GM19463 (cell line): Measurements from ENCODE around the gene FIZ1.
"Not testable (repeated sequence)": the region's sequence is repeated elsewhere in the genome, so short reads cannot be mapped to it uniquely, and the experiment has no call there.

Experiments used
- ATAC-seq: cut with Tn5 transposase; IDR thresholded peaks from one replicate; pipeline ENCODE4 v1.9.1; 2021; ENCODE audit warnings: mild to moderate bottlenecking, moderate library complexity; ENCODE audit not compliant: unreplicated experiment

Gene FIZ1

DNA sequence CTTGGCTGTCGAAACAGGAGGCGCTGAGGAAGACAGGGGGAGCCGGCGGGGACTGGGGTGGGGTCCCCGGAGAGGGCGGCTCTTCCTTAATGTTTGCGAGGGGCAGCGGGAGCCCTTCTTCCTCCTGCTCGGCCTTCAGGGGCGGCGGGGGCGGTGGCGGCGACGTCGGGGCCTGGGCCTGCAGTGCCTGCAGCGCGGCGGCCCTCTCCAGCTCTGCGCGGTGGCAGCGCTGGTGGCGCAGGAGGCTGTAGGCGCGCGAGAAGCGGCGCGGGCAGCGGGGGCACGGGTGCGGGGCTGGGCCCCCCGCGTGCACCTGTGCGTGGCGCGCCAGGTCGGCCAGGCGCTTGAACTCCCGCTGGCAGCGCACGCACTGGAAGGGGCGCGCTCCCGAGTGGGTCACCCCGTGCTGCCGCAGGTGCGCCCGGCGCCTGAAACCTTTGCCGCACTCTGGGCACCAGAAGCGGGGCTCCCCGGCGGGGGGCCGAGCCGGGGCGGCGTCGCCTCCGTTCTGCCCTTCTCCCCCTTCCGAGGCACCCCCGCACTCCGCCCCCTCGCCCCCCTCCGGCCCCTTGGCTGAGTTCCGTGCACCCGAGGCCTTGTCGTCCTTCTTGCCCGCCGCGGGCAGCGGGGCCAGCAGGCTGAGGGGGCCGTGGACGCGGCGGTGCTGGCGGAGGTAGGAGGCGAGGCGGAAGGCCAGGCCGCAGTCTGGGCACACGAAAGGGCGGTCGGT, 21.1 kb downstream of the FIZ1 start:
- ATAC-seq: no peak

DNA sequence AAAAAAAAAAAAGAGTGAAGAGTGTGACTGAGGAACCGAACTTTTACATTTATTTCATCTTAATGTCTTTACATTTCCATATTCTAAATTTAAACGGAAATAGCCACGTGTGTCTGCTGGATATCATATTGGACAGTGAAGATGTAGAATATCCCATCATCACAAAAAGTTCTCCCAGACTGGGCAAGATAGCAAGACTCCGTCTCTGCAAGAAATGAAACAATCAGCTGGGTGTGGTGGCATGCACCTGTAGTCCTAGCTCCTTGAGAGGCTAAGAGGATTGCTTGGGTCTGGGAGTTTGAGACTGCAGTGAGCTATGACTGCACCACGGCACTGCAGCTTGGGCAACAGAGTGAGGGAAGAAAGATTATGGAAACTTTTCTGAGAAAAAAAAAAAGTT, 22.6 kb downstream of the FIZ1 start:
- no peak for ATAC-seq

DNA sequence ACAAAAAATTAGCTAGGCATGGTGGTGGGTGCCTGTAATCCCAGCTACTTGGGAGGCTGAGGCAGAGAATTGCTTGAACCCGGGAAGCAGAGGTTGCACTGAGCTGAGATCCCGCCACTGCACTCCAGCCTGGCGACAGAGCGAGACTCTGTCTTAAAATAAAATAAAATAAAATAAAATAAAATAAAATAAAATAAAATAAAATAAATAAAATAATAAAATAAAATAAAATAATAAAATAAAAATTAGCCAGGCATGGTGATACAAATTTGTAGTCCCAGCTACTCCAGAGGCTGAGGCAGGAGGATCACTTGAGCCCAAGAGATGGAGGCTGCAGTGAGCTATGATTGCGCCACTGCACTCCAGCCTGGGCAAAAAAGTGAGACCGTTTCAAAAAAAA, 25.4 kb downstream of the FIZ1 start:
- not testable (repeated sequence) for ATAC-seq

DNA sequence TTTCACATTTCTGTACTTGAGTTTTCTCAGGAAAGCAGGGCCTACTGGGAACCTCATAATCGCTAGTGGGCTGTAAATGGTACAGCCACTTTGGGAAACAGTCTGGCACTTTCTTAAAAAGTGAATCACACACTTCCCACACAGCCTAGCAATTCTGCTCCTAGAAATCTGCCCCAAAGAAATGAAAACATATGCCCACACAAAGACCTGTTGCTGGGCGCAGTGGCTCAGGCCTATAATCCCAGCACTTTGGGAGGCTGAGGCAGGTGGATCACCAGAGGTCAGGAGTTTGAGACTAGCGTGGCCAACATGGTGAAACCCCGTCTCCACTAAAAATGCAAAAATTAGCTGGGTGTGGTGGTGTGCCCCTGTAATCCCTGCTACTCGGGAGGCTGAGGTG, 29.8 kb downstream of the FIZ1 start:
- ATAC-seq: not testable (repeated sequence)

DNA sequence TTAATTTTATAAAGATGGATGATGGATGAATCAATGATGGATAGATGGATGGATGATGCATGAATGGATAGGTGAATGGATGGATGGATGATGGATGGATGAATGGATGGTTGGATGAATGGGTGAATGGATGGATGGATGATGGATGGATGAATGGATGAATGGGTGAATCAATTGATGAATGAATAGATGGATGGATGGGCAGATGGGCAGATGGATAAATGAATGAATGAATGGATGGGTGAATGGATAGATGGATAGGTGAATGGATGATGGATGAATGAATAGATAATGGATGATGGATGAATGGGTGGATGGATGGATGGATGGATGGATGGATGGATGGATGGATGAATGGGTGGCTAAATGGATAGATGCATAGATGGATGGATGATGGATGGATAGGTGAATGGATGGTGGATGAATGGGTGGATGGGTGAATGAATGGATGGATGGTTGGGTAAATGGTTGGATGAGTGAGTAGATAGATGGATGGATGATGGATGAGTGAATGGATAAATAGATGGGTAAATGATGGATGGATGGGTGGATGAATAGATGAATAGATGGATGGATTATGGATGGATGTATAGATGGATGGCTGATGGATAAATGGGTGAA, 31.5 kb downstream of the FIZ1 start:
- ATAC-seq: no peak

DNA sequence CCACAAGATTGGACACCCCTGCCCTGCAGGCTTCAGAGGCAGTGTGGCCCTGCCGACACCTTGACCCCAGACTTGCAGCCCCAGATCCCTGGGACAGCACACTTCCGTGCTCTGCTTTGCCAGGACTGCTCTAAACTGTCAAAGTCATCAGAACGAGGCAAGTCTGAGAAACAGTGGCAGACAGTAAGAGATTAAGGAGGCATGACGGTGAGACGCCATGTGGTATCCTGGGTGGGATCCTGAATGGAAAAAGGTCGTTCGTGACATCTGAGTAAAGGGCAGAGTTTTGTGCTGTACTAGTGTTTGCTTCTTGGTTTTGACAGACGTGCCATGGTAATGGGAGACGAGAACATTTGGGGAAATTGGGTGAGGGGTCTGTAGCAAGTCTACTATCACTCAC, 32.5 kb downstream of the FIZ1 start:
- ATAC-seq: no peak

DNA sequence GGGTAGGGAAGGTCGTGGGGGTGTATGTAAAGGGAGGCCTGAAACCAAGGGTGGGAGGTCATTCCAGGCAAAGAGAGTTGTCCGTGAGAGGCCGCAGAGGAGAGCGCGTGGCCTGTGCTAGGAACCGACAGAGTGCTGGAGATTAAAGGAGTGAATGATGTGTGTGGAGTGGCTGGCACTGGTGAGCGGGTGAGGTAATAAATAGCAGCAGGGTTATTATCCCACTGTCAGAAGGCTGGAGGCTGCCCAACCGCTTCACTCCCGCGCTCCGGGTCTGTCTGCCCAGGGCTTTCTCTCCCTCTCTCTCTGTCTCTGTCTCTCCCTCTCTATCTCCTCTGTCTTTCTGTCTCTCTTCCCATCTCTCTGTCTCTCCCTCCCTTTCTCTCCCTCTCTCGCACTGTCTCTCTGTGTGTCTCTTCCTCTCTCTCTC, 36.0 kb downstream of the FIZ1 start:
- no peak for ATAC-seq

DNA sequence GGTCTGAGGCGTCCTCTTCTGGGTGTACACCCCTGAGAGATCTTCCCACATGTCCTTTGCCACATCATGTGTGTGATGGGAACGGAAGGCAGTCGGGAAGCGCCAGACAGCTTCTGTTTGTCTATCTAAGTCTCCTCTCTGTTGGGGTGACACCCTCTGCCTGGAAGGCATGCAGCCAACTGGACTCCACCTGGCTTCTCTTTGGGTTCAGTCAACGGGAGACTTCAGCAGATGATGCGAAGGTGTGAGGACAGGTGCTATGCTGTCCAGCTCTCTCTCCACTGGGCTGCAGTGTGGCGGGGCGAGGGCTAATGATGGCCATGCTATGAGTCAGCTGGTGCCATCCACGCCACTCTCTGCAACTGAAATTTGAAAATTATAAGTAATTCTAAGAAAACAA, 39.6 kb downstream of the FIZ1 start:
- no peak for ATAC-seq

DNA sequence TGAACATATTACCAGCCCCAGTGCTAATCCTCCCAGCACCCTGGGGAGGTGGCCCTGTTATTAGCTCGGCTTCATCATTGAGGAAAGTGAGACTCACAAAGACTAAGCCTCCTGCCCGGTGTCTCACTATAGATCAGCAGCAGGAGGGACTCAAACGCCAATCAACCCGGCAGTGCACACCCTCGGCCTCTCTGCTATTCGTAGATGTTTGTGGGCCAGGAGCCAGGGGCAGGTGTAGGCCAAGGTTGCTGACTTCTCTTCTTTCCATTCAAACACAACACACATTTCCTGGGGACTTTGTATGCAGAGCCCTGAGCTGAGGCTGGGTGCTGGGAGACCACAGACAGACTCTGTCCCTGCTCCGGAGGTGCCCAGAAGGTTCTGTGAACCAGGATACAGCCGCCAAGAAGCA, 44.6 kb downstream of the FIZ1 start:
- ATAC-seq: no peak

DNA sequence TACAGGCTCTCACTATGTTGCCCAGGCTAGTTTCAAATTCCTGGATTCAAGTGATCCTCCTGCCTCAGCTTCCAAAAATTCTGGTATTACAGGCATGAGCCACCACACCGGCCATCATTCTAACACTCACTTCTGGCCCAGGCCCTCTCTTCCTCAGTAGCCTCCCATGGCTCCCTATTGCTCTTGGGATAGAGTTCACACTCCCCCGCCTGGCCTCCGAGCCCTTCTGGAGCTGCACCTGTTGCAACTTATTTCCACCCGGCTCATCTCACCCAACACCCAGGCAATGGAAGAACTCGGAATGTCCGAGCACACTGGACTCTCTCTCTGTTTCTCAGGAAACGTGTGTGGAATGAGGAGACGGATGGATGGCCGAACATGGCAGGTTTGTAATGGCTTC, 45.0 kb downstream of the FIZ1 start:
- ATAC-seq: no peak

DNA sequence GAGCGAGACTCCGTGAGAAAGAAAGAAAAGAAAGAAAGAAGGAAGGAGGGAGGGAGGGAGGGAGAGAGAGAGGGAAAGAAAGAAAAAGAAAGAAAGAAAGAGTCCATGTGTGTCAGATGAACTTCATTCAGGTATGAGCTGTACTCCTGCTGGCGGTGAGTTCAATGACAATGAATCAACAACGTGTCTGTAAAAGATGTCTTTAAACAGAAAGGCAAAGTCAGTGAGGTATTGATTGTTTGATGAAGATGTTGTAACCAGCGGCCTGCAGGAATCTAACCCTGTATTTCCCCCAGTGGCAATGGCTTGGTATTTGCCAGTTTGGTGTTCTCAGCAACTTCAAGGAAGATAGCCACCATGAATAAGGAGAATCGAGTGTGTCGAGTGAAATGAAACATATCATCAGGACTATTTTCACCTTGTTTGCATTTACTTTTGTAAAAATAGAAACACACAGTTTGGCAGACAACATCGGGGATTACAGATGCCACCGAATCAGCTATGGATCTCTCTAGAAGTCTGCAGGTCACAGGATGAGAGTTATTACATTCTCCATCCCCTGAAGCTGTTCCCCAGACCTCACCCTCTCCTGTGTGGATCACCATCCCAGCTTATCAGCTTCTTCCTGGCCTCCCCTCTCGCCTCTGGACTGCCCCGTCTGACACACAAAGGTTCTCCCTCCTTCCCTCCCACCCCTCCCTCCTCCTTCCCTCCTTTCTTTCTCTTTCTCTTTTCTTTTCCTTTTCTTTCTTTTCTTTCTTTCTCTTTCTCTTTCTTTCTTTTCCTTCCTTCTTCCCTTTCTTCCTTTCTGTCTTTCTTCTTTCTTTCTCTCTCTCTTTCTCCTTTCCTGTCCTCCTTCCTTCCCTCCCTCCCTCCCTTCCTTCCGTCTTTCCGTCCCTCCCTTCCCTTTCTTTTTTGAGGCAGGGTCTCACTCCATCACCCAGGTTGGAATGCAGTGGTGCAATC, 45.8 kb downstream of the FIZ1 start:
- ATAC-seq: no peak

DNA sequence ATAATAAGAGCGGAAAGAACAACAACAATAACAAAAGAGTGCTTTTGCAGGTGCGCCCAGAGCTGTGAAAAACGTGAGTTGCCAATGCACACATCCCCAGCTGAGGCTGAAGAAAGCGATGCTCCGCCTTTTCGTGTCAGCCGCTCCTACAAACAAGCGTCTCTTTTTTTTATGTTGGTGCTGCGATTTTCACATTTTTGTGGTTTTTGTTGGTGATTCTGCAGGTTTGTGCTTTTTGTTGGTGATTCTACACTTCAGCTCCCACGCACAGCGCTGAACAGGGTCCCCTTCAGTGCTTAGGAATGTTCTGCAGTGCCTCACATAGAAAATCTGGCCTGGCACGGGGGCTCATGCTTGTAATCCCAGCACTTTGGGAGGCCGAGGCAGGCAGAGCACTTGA, 46.7 kb downstream of the FIZ1 start:
- no peak for ATAC-seq

DNA sequence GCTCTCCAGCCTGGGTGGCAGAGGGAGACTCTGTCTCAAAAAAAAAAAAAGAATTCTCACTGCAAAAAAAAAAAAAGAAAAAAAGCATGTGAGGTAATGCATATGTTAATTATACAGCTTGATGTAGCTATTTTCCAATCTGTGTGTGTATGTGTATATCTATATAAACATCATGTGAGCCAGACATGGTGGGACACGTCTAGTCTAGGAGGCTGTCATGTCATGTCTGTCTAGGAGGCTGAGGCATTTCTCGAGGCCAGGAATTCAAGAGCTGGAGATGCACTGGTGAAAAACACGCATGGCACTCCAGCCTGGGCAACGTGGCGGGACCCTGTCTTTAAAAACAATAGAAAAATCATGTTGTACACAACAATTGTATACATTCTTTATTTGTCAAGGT, 47.1 kb downstream of the FIZ1 start:
- ATAC-seq: no peak

DNA sequence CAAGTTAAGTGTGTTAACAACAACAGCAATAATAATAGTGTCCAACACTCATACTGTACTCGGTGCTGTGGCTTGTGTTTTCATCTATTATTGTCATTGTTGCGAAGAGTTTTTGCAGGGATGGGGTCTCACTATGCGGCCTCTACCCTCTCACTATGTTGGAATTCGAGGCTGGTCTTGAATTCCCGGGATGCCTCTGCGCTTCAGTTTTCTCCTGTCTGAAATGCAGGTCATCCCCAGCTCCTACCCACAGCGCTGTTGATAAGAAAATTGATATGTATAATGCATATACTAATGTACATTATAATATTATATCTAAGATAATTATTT, 49.0 kb downstream of the FIZ1 start:
- no peak for ATAC-seq

DNA sequence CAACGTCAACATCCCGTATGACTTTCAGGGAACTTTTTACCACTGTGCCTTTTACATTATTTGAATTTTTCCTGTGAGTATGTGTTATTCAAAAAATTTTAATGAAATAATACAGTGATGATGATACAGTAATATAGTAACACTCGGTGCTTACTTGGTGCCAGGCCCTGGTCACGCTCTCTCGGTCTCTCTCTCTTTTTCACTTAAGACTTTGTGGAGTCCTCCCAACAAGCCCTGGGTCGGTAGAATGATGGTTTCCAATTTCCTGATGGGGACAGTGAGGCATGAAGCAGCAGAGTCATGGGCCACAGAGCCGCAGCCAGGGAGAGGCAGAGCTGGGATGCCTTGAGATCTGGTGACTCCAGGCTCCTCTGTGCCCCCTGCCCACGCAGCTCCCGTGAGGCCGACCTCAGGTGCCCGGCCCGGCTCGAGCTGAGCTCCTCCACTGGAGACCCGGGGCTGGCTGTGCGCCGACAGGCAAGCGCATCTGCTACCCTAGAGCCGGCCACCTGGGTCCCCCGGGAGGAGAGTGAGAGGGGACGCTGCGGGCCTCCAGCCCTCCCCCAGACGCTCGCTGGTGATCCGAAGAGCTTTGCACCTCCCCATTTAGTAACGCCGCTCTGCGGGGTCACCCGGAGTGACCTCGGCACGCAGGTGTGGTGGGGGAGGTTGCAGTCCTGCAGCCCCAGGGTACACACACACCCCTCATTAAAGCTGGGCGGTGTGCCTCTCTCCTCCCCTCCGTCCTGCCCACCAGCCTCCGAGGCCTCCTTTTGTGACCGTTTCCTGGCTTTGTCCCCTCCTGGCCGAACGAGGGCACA, 49.6 kb downstream of the FIZ1 start:
- ATAC-seq: no peak

DNA sequence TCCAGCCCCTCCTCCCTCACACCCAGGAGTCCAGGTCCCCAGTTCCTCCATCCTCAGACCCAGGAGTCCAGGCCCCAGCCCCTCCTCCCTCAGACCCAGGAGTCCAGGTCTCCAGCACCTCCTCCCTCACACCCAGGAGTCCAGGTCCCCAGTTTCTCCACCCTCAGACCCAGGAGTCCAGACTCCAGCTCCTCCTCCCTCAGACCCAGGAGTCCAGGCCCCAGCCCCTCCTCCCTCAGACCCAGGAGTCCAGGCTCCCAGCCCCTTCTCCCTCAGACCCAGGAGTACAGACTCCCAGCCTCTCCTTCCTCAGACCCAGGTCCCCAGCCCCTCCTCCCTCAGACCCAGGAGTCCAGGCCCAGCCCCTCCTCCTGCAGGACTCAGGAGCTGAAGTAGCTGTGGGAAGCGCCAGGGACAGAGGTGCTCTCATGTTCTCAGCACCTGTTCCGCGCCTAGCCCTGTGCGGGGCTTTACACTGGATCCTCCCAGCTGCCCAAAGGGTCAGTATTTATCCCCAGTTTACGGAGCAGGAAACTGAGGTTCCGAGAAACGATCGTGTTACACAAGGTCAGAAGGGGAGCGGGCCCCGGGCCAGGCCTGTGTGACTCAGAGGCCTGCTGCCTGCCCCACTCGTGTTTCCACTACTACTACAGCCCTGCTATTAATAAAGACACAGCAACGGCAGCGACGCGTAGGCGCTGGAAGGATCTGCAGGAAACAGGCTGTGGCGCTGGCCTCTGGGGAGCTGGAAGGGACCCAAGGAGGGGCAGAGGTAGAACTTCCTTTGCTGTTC, 52.3 kb downstream of the FIZ1 start:
- ATAC-seq: no peak

DNA sequence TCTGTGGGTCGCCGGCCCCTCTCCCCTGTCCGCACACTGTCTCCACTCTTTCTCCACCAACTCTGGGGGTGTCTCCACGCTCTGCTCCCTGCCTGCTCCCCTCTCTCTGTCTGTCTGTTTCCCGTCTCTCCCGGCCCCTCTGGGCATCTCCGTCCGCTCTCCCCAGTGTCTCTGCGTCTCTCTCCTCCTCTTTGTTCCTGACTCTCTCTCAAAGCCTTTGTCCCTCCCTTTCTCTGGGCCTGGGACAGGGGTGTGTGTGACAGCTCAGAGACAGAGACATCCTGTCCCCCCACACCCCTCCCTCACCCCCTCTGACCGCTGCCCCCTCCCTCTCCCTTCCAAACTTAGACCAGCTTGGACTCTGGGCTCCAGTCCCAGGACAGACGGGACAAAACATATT, 53.3 kb downstream of the FIZ1 start:
- no peak for ATAC-seq

DNA sequence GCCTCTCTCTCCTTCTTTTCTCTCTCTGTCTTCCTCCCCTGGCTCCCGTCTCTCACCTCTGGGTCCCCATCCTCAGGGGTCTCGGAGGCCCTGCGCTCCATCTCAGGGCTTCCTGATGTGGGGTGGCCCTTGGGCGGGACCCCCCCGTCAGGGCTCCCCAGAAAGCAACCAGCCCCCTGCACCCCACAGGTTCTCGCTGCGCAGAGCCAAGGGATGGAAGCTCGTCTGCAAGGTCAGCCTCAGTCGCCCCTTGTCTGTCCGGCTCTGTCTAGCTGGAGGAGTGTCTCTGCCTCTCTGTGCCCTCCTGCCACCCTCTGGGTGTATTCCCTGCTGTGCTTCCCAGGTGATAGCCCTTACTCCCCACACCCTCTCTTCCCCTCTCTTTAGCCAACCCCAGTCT, 53.9 kb downstream of the FIZ1 start, which contains the start of gene SBK3:
SBK3 (minus strand) TSS at position 101 of the 400 bp plus-strand sequence; CDS start at position 101, 0 bp downstream.
- ATAC-seq: no peak

DNA sequence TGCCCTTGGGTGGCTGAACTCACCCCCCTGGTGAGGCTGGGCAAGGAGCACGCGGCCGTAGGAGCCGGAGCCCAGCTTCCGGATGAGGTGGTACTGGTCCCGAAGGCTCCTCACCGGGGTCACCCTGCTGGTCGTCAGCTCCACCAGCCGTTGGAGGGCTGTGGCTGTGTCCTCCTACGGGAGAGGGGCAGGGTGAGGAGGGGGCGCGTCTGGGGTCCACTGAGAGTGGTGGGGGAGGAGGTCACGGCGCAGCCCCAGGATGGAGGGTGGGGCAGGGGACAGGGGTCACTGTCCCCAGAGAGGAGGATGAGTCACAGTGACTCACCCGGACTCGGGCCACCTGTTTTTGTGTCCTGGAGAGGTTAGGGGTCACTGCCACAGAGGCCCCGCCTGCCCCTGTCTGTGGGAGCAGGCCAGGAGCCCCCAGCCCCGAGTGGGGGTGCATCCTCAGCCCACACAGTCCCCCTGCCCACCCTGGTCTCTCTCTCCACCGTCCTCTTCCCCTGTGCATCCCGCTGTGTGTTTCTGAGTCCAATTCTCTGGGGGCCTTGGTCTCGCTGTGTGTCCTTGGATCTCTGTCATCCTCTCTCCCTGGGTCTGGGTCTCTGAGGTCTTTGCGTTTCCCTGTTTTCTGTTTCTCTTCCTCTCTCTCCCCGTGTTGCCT, 54.4 kb downstream of the FIZ1 start:
- ATAC-seq: no peak

DNA sequence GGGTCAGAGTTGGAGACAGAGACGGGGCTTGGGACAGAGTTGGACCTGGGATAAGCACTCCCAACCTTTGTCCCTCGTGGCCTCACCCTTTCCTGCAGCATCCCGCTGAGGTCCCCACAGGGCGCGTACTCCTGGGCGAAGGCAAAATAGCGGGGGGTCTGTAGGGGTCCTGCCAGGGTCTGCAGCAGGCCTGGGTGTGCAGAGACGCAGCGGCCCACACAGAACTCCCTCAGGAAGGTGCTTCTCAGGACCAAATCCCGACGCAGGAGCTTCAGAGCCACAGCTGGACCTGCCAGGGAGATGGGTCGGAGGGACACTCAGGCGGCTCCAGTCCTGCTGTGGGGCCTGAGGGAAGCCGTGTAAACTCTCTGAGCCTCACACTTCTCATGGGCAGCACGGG, 55.3 kb downstream of the FIZ1 start:
- ATAC-seq: no peak
